Heart left ventricle (tissue), 16 donors: ENCODE results near the gene AIG1. TPM values are rescaled to one million over a fixed set of nuclear protein-coding genes. Genes with fewer than 3 reads are reported as not detected.
A peak's percentile ranks its signal among the peaks of the same experiment; 100 is the strongest.

Source experiments
- ATAC-seq, 4 donors: fragments of 200-7000 bp; cut with Tn5 transposase; one replicate each; pipeline ENCODE4 v1.9.1; 2020 to 2022; ENCODE audit warnings: moderate library complexity in 4 of 4, mild to moderate bottlenecking in 3 of 4, moderate number of reproducible peaks in 1 of 4
- DNase-seq, 5 donors: peaks; one replicate each; pipeline ENCODE4 v3.0.0-alpha.2; 2020
- H3K27ac ChIP-seq, 12 donors: fragments of 200-600 bp; sonication (generic) in 4 of 12; one replicate each; pipeline versions ENCODE4 v1.5.0 to v1.8.0; 2016 to 2022; ENCODE audit warnings: mild to moderate bottlenecking in 2 of 12
- H3K27me3 ChIP-seq, 9 donors: fragments of 200-600 bp; sonication (generic) in 2 of 9; one replicate each; pipeline versions ENCODE4 v1.5.1 to v1.8.0; 2016 to 2022; ENCODE audit warnings: mild to moderate bottlenecking in 3 of 9
- H3K36me3 ChIP-seq, 9 donors: fragments of 200-600 bp; sonication (generic) in 2 of 9; one replicate each; pipeline versions ENCODE4 v1.5.0 to v1.8.0; 2018 to 2022; ENCODE audit warnings: mild to moderate bottlenecking in 2 of 9
- H3K4me1 ChIP-seq, 12 donors: fragments of 200-600 bp; sonication (generic) in 4 of 12; one replicate each; pipeline versions ENCODE4 v1.5.0 to v1.8.0; 2016 to 2022; ENCODE audit warnings: mild to moderate bottlenecking in 3 of 12
- H3K4me3 ChIP-seq, 12 donors: fragments of 200-600 bp; sonication (generic) in 4 of 12; one replicate each; pipeline versions ENCODE4 v1.5.0 to v1.8.0; 2017 to 2022; ENCODE audit warnings: mild to moderate bottlenecking in 9 of 12, moderate library complexity in 4 of 12
- H3K9me3 ChIP-seq, 12 donors: fragments of 200-600 bp; sonication (generic) in 4 of 12; one replicate each; pipeline versions ENCODE4 v1.5.0 to v1.8.0; 2016 to 2022; ENCODE audit warnings: mild to moderate bottlenecking in 1 of 12
- POLR2A ChIP-seq, 2 donors: fragments of 450-650 bp; IDR thresholded peaks; one replicate each; pipeline ENCODE4 v1.6.1; 2017; ENCODE audit warnings: antibody characterized with exemption in 2 of 2, mild to moderate bottlenecking in 2 of 2, moderate library complexity in 2 of 2
- WGBS, 4 donors: extraction: QIAGEN DNeasy Blood & Tissue Kit in 2 of 4; methylation state at CpG; one replicate each; pipeline versions ENCODE4 v1.1.5 to v1.1.7; 2013 to 2018; 5-methylcytosine and 5-hydroxymethylcytosine counted together
- intact Hi-C, 10 donors: fragments of 100-400 bp; cut with DNase I; formaldehyde crosslinking; loops; one replicate each; pipeline versions ENCODE4 v1.11.1 to v1.14.2; 2022
- polyA plus RNA-seq, 2 donors: library from polyadenylated mRNA; stranded (reverse); fragments of 200-250 nt; gene quantifications; one replicate each; pipeline ENCODE4 v1.2.3, GENCODE V29; 2013
- total RNA-seq, 9 donors: library from RNA; depleted of rRNA in 2 of 9; stranded (reverse); fragments of >200 nt in 2 of 9; fragmentation: NEBNext Ultra II Directional in 3 of 9; extraction: Animal tissue kit (Norgen Biotek cat#: 25700) in 3 of 9; gene quantifications; one replicate each; pipeline versions ENCODE4 v1.1.0 to v1.2.4, GENCODE V29; 2016 to 2023
- TF ChIP-seq, protein P1 (sequence below), 12 donors: fragments of 200-600 bp; sonication (generic) in 4 of 12; IDR thresholded peaks; one replicate each; pipeline versions ENCODE4 v1.5.0 to v1.8.0; 2018 to 2022; ENCODE audit warnings: antibody characterized with exemption in 12 of 12, mild to moderate bottlenecking in 5 of 12
- donor health status: ischemic (EF 13 %, LVEDD 7.1; RV severe dilation, severe dysfunction).
- donor health status: healthy with polysubstance abuse.
- donor health status: DM: no; HTN: yes; CAD: no.
- donor health status: DM: no; HTN: no; CAD: no.
- donor health status: ischemic (EF 25% LVEDD 6.9; RV normal size, moderate dysfunction).
- donor health status: ischemic (EF 25% LVEDD 5.7; RV mildly dilated, moderate dysfunction).
- donor health status: healthy.
- donor health status: DM: yes; HTN: yes; CAD: no.
- donor health status: ischemic (EF 35%, LVEDD 5.7; RV mildly dilated, moderate dysfunction).
- donor health status: nonischemic (EF 11% LVEDD 7.7; RV severe dilation, severe dysfunction).
- donor health status: DM: yes; HTN: yes; CAD: no.
- donor health status: PGD.
- donor health status: ischemic (EF 29% LVEDD 5.4; RV normal size, mild dysfunction).
- donor health status: nonischemic (EF 23%, LVEDD 6.1; RV moderate dilation, normal function).

Gene AIG1
- total and polyA plus RNA-seq, 11 donors, result 18.1 to 101 (median 64.0) TPM

DNA sequence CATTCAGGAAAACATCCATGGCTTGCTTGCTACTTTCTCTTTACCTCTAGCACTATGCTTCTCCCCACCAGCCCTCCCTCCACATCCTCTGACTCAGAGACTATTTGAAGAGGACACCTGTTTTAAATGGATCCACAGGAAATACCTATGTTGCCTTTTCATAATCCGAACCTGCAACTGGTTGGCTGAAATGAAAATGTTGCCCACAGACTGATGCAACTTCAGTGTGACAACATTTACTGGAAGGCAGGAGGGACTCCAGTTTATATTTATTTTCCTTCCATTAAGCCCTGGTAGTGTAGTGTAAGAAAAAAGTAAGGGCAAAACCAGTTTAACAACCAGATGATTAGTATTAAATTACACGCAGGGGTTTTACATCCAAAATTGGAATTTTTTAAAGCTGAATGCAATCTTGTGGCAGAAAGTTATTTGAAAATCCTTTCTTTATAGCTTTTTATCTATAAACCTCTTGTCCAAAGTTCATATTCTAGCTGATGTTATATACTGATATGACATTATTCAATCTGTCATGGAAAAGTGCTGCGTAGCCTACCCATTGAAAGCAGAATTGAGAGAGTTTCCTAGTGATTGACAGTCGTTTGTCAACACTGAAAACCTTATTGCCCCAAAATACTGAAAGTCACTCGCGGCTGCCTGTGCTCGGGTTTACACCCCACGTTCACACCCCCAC lies 881 bp upstream of the AIG1 start:
- peak in 2 of 4 donors; percentile 23 to 40 for ATAC-seq

DNA sequence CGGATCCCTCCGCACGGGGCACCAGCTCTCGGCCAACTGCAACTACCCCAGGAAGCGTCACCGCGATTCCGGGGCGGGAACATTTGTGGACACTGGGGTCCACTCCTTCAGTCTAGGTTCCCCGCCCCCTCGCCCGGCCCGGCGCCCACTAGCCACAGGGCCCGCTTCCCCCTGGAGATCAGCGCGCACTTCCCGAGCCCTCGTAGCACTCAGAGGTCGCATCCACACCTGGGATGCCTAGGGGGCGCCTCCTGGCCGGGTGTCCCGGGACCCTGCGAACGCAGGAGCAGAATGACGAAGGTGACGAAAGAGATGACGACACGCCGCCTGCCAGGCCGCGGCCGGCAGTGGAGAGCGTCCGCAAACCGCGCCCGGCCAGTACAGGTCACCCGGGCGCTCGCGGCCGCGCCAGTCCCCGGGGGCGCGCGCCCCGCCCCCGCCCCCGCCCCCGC lies 309 bp upstream of the AIG1 start:
- intact Hi-C loops, result loop anchor here in 7 of 10 donors (1.0 to 10.0 kb wide), 8 partner anchors 113 to 214 kb away; partner anchors contain the start of gene HIVEP2 (in 1 of the 7)
- Histone ChIP-seq H3K27me3 (no peaks in the 10 kb centered on the region), H3K27ac (peak overlapping the region; percentile 73 to 98 (median 93)), H3K4me3 (peak overlapping the region; percentile 68 to 96 (median 84)), H3K4me1 (peaks cover 0 to 27% (median 12%) of the 10 kb centered on the region in 12 donors), H3K9me3 (no peaks in the 10 kb centered on the region), H3K36me3 (no peaks in the 10 kb centered on the region)
- WGBS, 4 donors, result 0 to 1% (median 1%) methylated on average over 10 to 52 of the region's 52 CpGs
- DNase-seq (peak; percentile 82 to 88 (median 86)), ATAC-seq (peak; percentile 70 to 92 (median 88))
- TF ChIP-seq POLR2A (IDR thresholded peaks at IDR 0.05), result no peak
- TF ChIP-seq, protein P1, sequence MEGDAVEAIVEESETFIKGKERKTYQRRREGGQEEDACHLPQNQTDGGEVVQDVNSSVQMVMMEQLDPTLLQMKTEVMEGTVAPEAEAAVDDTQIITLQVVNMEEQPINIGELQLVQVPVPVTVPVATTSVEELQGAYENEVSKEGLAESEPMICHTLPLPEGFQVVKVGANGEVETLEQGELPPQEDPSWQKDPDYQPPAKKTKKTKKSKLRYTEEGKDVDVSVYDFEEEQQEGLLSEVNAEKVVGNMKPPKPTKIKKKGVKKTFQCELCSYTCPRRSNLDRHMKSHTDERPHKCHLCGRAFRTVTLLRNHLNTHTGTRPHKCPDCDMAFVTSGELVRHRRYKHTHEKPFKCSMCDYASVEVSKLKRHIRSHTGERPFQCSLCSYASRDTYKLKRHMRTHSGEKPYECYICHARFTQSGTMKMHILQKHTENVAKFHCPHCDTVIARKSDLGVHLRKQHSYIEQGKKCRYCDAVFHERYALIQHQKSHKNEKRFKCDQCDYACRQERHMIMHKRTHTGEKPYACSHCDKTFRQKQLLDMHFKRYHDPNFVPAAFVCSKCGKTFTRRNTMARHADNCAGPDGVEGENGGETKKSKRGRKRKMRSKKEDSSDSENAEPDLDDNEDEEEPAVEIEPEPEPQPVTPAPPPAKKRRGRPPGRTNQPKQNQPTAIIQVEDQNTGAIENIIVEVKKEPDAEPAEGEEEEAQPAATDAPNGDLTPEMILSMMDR (IDR thresholded peaks at IDR 0.05), result peak in 5 of 12 donors; percentile 17 to 40 (median 26)

More for the DNA sequence above, 881 bp upstream of the AIG1 start:
- intact Hi-C loops, result loop anchor here in 8 of 10 donors (1.0 to 10.0 kb wide), 9 partner anchors 105 to 215 kb away; partner anchors contain the start of gene HIVEP2 (in 1 of the 8)
- Histone ChIP-seq H3K4me1 (peaks cover 0 to 26% (median 12%) of the 10 kb centered on the region in 12 donors), H3K27me3 (no peaks in the 10 kb centered on the region), H3K36me3 (no peaks in the 10 kb centered on the region), H3K27ac (peak overlapping the region; percentile 73 to 98 (median 93)), H3K9me3 (no peaks in the 10 kb centered on the region), H3K4me3 (peak overlapping the region; percentile 68 to 96 (median 84))
- no peak for DNase-seq
- WGBS, 4 donors, result 4 to 7% (median 5%) methylated on average over 8 of the region's 8 CpGs
- TF ChIP-seq, protein P1 (IDR thresholded peaks at IDR 0.05), result no peak
- TF ChIP-seq POLR2A (IDR thresholded peaks at IDR 0.05), result no peak

DNA sequence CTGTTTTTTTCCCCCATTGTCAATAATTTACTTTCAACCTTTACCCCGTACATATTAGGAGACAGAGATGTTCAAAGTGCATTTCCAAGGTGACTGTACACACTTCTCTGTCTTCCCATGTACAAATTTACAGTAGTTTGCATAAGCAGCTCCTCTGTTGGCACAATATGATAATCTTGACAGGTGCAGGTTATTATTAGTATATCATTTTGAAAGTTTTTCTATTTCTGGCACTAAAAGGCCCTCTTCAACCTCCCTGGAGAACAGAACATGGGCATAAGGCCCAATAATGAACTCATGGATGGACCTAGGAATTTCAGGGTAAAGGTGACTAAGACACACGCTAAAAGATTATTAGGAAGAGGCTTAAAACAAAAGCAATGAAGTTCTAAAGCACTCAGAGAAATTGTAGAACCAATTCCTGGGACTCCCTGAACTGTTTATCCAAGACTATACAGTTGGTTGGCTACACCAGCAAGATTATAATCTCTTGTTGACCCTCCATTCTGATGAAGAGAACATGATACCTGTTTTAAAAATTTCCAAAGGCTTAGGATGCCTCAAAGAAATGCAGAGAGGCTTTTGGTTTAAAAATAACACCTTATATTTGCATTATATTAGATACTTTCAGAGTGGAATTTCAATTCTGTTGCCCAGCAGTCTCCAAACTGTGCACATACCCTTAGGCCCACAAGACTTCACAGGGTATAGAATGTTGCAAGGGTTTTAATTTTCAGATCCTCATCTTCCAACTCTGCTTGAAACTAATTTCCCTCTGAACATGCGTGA lies 1.1 kb downstream of the AIG1 start:
- H3K4me1 ChIP-seq, result peaks cover 0 to 27% (median 12%) of the 10 kb centered on the region in 12 donors
- H3K27me3 ChIP-seq, result no peaks in the 10 kb centered on the region
- intact Hi-C loops, result loop anchor here in 7 of 10 donors (2.0 to 10.0 kb wide), 7 partner anchors 115 to 213 kb away; partner anchors contain the start of gene HIVEP2 (in 1 of the 7)
- ATAC-seq, result peak; percentile 8 to 49 (median 26)
- DNase-seq, result no peak
- H3K9me3 ChIP-seq, result no peaks in the 10 kb centered on the region
- WGBS, 4 donors, result 47 to 56% (median 49%) methylated on average over 3 of the region's 3 CpGs
- peak overlapping the region in 10 of 12 donors; percentile 68 to 96 (median 84) for H3K4me3 ChIP-seq
- H3K27ac ChIP-seq, result peak overlapping the region in 11 of 12 donors; percentile 61 to 98 (median 93)
- no peaks in the 10 kb centered on the region for H3K36me3 ChIP-seq
- TF ChIP-seq POLR2A (IDR thresholded peaks at IDR 0.05), result no peak
- TF ChIP-seq, protein P1 (IDR thresholded peaks at IDR 0.05), result no peak
